NCI-H146 treated with DMSO at 0.1 percent for 48 hours (cell line): ENCODE results near the gene ALOXE3.
"Not testable (repeated sequence)": the region's sequence is repeated elsewhere in the genome, so short reads cannot be mapped to it uniquely, and the experiment has no call there.

Experiments used
- DNase-seq: peaks from one replicate; lab custom pipeline; 2025; ENCODE audit not compliant: unreplicated experiment; lab: John Stamatoyannopoulos, UW

Gene ALOXE3

DNA sequence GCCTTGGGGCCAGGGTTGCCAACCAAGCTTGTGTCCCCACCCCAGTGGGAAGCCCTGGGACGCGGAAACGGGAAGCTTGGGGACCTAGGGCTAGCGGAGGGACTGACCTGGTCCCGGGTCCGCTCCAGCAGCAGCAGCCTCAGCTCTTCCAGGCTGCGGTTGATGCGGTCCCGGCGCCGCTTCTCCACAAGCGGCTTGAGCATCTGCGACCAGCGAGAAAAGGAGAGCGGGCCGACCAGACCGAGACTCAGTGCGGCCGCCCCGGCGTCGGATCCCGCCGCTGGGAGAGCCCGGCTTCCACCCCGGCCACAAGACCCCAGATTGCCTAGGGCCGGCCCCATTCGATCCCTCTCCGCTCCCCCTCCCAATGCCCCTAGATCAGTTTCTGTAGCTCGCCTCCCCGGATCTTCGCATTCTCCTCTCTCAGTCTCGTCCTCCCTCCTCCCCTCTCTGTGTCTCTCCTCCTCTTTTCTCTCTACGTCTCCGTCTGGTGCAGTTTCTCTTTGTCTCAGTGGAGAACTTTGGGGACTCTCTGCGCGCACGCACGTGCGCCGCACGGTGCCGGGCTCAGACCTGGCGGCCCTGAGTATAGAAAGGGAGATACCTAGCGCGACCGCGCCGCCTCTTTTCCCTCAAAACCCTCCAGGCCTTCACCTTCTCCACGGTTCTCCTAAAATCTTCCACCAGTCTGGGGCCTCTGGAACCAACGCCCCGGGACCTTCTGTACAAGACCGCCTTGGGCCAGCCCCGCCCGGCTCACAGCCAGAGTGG lies 4.8 kb upstream of the ALOXE3 start:
- DNase-seq, result no peak

DNA sequence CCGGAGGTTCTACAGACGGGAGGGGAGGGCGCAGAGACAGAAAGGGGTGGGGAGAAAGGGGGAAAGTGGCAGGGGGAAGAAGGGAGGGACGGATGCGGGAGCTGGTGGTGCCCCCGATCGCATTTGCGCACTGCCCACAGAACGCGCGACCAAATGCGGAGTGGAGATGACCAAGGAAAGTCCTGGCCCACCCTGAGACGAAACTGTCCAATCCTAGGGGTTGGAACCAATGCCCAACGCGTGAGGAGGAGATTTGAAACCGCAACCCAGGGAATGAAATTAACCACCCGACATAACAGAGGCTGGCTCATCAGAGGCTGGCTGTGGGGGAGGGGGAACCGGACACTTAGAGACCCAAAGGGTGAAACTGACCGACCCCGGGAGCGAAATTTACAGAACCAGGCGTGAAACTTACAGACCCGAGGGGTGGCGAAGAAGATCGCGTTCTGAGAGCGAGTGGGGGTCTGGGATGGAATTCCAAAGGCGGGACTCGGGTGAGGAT lies 4.2 kb upstream of the ALOXE3 start:
- no peak for DNase-seq

DNA sequence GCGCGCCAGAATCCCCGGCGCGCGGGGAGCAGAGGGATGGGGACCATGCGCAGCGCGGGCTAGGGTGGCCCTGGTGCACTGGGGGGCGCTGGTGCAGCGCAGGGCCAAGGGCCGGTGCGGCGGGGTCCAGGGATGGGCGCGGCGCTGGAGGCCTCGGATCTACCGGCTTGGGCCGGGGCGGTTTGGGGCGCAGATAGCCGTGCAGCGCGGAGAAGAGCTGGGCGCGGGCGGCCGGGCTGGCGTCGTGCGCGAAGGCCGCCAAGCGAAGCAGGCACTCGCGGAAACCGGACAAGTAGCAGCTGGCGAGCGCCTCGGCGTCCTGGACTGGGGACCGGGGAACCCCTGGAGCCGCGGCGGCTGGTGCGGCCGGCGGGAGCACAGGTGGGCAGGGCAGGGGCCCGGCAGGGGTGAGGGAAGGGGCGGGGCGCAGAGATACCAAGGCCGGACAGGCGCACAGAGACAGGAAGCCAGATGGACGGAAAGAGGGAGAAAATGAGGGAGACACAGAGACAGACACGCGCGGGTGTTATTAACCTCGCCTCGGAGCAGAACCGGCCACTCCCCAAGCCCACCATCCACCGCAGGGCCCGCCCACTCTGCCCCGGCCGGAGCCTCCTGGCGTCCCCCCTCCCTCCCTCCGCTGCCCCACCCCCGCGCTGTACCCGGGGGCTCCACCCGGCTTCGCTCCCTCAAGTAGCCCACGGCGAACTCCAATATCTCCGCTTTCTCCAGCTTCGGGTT lies 3.5 kb upstream of the ALOXE3 start:
- DNase-seq, result peak; percentile 40

DNA sequence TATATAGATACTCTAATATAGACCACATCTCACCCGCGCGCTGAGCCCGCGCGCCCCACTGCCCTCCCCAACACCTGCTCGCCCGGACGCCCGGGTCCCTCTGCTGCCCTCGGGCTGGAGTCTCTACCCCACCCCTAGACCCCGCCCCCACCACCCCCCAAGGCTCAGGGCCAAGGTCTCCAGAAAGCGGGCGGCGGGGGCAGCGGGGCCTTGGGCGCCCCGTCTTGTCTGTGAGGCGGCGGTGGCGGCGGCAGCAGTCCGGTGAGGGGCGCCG lies 3.0 kb upstream of the ALOXE3 start:
- peak; percentile 61 for DNase-seq

GRCh38 chr17:8120520-8121406 lies 2.4 kb upstream of the ALOXE3 start:
- DNase-seq, result peak; percentile 84

DNA sequence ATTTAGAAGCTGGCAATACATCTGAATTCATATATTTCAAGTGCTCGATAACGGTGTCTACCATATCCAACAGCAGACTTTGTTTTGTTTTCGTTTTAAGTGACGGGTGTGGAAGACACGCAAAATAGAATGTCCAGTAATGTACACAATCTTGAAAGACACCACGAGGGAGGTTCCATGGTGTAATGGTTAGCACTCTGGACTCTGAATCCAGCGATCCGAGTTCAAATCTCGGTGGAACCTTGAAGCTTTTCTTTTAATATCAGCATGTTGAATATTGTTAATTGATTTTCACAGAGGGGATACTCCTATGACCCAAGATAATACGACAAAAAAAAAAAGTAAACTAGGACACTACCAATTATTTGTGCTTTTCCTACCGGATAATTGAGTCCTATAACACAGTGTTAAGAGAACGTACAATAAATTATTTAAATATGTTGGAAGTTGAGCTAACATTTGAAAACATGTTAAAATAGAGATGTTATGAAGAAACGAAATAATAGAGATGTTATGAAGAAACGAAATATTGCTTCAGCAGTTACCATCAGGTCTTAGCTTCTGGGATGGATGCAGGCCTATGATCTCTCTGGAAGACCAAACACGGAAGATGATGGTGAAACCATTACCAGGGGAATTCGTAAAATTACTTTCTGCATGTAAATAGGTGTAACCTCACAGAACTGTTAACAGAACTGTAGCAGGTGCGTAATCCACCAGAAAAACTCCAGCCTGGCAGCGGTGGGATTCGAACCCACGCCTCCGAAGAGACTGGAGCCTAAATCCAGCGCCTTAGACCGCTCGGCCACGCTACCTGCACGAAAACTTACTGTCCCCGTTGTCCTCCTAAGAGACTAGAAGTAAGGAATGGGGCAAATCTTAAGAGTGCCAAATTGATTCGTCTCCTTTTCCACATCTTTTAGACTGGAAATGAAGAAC lies 1.5 kb upstream of the ALOXE3 start:
- peak; percentile 89 for DNase-seq

- DNase-seq, result peak; percentile 84
These were observed 661 bp upstream of the ALOXE3 start for GRCh38 chr17:8118769-8119580.

- DNase-seq, result no peak
These were observed 841 bp downstream of the ALOXE3 start for GRCh38 chr17:8117367-8117979.

- no peak for DNase-seq
These were observed 1.5 kb downstream of the ALOXE3 start for GRCh38 chr17:8116776-8117175.

DNA sequence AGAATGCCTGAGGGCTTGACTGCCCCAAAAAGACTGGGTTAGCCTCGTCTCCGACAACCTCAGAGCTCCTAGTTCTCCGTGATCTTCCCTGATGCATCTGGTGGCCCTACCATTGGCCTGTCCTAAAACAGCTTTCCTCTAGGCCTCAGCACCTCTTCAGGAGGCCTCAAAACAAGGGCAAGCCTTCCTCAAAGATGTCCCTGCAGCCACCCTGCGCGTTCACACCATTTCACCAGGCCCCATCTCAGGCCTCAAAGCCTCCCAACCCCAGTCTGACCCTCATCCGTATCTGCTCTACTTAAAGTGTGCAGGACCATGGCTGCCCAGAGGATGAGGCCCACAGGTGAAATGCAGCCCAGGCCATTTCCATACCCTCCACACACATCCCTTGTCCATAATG lies 7.4 kb downstream of the ALOXE3 start:
- DNase-seq, result no peak

GRCh38 chr17:8110456-8110804 lies 7.9 kb downstream of the ALOXE3 start:
- no peak for DNase-seq

GRCh38 chr17:8109661-8110455 lies 8.5 kb downstream of the ALOXE3 start:
- peak; percentile 14 for DNase-seq

- DNase-seq, result no peak
These were observed 9.2 kb downstream of the ALOXE3 start for GRCh38 chr17:8108972-8109660.

GRCh38 chr17:8106980-8107379 lies 11.3 kb downstream of the ALOXE3 start:
- DNase-seq, result not testable (repeated sequence)

DNA sequence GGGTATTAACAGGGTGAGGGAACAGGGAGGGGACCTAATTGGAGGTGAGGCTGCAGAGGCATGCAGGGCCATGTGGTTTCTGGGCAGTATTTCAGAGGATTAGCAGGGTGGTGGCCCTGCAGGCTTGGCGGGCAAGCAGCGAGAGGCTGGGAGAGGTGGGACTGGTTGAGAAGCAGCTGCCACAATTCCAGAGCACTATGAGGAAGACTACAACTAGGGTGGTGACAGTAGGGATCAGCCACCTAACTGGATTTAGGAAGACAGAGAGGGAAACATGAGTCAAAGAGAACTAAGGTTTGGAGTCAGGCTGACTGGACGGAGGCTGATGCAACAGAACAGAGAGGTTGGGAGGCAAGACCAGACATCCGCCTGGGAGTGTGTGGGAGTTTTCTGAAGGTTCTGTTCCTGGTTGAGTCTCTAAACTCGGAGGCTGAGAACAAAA lies 12.3 kb downstream of the ALOXE3 start:
- DNase-seq, result no peak

- DNase-seq, result no peak
These were observed 13.4 kb downstream of the ALOXE3 start for GRCh38 chr17:8104911-8105310.

- no peak for DNase-seq
These were observed 14.8 kb downstream of the ALOXE3 start for GRCh38 chr17:8103549-8103948.

- no peak for DNase-seq
These were observed 16.6 kb downstream of the ALOXE3 start for GRCh38 chr17:8101721-8102120.
